G401 (cell line): ENCODE data around the gene SPATA2L. TPM values are rescaled to one million over a fixed set of nuclear protein-coding genes. Genes with fewer than 3 reads are reported as not detected.
"Not testable (repeated sequence)": the region's sequence is repeated elsewhere in the genome, so short reads cannot be mapped to it uniquely, and the experiment has no call there.

Experiments used
- DNase-seq: peaks from one replicate; pipeline ENCODE4 v3.0.0-alpha.2; 2015; ENCODE audit warnings: low spot score
- in situ Hi-C: cut with HindIII; loops from 2 replicates; pipeline ENCODE4 v1.10.0; 2016; ENCODE audit warnings: low sequenced_read_pairs, mixed read lengths
- total RNA-seq: library from RNA; depleted of rRNA; stranded (reverse); fragments of >200 nt; shearing (Covaris generic); gene quantifications from 2 replicates; pipeline ENCODE4 v1.2.3, GENCODE V29; 2014

Gene SPATA2L
- total RNA-seq, 1 experiment from 2014 or later, result 114 TPM

DNA sequence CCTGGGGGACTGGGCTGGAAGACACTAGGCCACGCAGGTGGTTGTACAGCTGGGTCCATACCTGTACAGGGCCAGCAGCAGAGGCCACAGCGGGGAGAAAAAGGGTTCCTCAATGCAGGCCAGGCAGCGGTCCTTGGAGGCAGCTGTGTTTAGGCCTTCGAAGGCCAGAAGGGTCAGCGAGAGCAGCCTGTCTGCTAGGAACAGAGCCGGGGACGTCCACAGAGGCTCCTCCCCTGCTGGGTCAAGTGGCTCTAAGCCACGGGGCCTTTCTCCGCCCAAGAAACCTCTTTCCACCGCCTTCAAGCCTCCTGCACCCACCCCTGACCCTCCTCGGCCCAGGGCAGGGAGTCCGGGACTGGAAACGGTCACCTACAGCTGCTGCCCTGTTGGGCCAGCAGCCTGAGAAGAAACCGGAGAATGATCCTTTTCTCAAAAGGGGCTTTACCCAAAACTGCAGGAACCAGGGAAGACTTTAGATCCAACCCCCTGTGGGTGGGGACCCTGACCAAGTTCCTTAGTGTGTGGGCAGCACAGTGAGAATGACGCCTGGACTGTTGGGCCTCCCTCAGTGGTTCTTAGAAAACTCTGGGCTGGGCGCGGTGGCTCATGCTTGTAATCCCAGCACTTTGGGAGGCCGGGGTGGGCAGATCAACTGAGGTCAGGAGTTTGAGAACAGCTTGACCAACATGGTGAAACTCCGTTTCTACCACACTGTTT lies 8.4 kb upstream of the SPATA2L start:
- in situ Hi-C loops, result no loop called here
- DNase-seq, result no peak

DNA sequence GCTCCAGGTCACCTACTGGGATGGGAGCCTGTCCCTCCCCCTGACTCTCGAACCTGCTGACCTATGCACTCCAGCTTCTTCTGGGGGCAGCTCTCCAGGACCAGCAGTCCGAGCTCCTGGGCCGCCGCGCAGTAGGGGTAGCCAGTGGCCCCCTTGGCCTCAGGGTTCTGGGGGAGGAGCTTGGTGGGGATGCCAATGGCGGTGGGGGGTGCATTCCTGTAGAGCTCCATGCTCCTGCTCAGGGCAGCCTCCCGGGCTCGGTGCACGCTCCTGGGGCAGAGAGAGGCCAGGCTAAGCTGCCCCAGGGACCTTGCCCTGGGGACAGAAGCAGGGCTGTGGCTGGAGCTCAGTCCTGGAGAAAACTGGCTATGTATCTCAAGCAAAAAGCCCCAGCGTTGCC lies 7.7 kb upstream of the SPATA2L start:
- in situ Hi-C loops, result no loop called here
- no peak for DNase-seq

DNA sequence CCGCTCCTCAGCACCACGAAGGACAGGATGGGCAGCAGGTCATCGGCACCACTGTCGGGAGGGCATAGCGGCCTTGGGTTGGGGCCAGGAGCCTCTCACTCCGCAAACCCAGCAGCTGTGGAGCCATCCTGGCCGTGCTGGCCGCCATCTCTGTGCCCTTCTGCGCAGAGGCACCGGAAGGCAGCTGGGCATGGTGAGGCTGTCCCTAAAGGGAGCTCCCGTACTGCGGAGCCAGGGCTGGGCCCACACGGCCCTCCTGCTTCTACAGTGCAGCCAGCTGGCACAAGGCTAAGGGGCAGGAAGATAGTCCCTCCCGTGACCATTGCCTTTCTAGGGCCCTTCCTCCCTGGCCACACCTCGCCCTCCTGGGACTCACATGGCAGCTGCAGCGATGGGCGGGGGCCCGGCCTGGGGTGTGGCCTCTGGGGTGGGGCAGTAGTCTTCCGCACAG lies 7.0 kb upstream of the SPATA2L start:
- in situ Hi-C loops, result no loop called here
- no peak for DNase-seq

DNA sequence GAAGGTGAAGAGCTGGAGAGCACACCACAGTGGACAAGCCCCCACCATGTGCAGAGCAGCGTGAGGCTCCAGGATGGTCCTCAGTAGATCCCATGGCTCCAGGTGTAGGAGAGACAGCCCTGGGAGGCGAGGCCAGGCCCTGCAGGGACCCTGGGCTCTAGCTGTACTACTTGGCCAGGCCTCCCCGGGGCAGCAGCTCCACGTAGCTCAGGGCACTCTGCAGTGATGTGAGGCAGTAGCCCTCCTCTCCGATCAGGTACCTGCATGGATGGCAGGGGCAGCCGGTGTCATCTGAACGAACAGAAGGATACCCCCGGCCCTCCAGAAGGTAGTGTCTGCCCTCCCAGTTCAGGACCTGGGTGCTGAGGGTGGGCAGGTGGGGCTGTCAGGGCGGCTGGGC lies 6.2 kb upstream of the SPATA2L start:
- in situ Hi-C loops, result no loop called here
- no peak for DNase-seq

DNA sequence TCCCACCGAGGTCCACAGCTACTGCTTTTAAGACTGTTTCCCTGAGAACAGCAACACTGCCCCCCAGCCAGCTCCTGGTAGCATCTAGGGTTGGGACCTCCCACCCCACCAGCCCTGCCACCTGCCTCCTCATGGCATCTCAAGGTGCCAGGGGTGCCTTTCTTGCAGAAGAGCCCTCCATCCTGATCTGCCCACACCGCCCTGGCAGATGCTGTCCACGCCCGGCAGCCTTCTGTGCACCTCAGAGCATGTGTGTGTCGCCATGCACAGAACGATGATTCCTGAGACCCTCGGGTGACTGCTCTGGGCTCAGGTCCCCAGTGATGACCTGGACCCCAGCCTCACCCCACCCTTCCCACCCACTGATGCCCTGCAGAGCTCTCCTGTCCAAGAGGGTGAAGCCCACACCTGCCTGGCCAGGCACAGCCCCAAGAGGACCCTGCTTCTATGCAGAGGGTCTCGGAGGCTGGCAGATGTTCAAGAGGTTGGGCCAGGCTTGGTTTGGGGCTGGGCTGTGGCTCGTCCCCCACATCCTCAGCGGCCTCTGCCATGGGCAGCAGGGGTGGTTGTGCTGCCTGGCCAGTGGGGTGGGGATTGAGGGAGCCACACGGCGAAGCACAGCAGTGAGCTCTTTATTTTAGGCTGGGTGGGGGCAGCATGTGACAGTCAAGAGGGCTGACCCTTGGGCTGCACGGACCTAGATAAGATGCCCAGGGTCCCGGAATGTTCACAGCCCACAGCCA lies 5.2 kb upstream of the SPATA2L start:
- in situ Hi-C loops, result no loop called here
- DNase-seq, result no peak

DNA sequence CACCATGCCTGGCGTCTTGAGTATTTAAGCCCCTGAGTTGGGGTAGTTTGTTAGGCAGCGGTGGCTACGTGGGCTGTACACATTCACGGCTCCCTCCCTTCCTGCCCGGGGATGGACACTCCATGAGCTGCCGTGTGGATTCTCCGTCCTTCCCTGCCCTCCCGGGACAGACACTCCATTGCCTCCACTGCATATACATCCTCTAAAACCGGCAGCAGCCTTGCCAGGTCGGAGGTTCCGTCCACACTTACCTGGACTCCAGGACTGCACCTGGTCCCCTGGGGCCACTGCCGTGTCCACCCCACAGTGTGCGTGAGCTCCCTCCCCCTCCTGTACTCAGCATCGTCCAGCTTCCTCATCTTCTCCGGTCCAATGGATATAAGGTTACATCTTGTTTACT lies 3.5 kb upstream of the SPATA2L start:
- no peak for DNase-seq
- in situ Hi-C loops, result no loop called here

DNA sequence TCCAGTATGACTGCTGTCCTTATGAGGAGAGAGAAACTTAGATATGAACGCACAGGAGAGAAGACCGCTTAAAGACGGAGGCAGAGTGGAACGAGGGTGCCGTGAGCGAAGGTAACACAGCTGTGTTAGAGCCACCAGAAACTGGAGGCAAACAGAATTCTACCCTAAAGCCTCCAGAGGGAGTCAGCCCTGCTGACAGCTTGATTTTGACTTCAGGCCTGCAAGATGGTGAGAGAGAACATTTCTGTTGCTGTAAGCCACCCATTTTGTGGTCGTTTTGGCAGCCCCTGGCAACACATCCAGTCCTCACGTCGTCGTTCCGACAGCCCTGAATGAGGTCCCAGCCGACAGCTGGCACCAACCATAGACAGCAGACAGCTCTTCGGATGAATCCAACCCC lies 2.8 kb upstream of the SPATA2L start:
- in situ Hi-C loops, result no loop called here
- no peak for DNase-seq

DNA sequence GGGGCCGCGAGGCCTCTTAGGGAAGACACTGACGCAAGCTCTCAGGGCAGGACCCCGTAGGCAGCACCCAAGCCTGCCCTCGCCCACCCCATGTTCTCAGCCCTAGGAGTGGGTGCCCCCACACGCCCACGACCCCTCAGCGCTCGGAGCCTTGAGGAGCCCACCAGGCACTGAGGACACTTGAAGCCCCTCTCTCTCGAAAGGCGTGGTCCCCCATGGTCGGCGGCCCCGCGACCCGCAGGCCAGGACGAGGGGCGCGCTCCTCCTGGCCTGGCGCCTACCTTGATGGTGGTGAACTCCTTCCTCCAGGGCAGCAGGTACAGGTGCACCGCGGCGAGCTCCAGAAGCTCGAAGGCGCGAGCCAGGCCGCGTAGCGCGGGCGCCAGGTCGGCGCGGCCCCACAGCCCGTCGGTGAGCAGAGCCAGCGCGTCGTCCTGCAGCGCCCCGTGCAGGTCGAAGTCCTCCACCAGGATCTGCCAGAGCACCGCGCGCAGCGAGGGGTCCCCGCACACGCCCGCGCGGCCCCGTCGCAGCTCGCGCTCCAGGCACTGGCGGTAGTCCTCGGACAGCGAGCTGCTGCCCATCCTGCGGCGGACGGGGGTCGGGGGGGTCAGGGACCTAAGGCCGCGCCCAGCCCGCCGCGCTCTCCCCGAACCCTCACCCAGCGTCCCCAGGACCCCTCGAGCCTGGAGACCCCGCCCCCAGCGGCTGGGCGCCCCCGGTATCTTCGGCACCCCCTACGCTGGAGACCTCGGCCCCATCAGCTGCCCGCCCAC lies 668 bp downstream of the SPATA2L start:
- no peak for DNase-seq
- in situ Hi-C loops, result no loop called here

DNA sequence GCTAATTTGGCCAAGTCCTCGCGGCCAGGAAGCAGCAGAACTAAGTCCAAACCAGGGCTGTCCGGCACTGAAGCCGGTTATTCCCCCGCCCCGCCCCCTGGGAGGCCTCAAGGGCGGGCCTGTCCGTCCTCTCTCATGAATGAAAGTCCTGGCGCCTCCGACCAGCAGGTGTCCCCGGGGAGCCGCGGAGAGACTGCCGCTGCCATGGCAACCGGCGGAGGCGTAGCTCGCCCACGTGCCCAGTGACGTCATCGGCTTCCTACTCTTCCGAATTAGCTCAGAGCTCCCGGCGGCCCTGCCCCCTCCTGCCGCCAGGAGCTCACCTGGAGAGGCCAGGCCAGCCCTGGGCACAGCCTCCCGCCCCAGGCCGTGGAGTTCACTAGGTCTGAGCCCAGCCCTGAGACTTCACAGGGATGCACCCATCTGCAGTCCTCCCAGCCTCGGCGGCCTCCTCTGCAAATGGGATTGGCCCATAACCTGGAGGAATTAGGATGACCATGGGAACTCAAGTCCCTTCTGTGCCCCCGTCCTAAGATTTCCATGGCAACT lies 1.3 kb downstream of the SPATA2L start:
- peak; percentile 99 for DNase-seq
- in situ Hi-C loops, result no loop called here

DNA sequence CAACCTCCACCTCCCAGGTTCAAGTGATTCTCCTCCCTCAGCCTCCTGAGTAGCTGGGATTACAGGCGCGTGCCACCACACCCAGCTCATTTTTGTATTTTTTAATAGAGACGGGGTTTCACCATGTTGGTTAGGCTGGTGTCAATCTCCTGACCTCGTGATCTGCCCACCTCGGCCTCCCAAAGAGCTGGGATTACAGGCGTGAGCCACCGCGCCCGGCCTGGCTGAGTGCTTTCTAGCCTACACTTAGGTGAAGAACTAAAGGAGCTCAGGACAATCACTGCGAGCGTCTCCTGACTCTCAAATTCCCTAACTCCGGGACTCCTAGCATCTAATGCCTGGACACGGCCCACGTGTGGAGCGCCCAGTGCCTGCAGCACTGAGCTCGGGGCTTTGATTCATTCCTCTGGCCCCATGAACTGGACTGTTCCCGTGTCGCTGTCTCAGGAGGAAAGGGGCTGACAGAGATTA lies 1.8 kb downstream of the SPATA2L start:
- in situ Hi-C loops, DNase-seq: not testable (repeated sequence)

DNA sequence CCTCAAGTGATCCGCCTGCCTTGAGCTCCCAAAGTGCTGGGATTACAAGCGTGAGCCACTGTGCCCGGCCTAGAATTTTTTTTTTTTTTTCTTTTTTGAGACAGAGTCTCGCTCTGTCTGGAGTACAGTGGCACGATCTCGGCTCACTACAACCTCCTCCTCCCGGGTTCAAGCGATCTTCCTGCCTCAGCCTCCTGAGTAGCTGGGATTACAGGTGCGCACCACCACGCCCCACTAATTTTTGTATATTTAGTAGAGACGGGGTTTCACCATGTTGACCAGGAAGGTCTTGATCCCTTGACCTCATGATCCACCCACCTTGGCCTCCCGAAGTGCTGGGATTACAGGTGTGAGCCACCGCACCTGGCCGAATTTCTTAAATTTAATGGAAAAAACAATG lies 2.8 kb downstream of the SPATA2L start:
- in situ Hi-C loops, result not testable (repeated sequence)

DNA sequence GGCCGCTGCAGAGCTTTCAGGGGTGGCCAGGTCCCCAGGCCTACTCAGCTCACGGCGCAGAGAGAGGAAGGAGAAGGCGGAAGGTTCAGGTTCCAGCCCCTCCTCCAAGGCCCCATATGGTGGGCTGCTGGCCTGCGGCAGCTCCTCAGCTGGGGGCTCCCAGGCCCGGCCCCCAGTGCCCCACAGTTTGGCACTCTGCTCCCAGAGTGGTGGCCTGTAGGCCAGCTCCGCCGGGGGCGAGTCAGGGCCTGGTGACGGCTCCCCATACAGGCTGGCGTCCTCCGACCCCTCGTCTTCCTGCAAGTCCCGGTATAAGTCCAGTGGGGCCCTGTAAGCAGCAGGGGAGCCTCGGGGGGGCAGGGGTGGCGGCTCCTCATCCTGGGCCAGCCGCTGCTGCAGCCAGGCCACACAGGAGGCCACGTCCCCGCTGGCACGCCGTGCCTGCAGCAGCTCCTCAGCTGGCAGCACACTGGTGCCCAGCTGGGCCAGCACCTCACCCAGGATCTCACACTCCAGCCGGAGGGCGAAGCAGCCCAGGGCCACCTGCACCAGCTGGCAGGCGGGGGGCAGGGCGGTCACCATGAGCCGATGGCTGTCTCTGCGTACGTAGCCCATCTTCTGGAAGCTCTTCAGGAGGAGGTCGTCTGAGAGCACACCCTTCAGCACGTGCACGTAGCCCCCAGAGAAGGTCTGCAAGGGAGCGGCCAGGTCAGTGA lies 3.7 kb downstream of the SPATA2L start:
- in situ Hi-C loops, result no loop called here
- DNase-seq, result no peak

More for the DNA sequence above, 2.8 kb downstream of the SPATA2L start:
- not testable (repeated sequence) for DNase-seq

DNA sequence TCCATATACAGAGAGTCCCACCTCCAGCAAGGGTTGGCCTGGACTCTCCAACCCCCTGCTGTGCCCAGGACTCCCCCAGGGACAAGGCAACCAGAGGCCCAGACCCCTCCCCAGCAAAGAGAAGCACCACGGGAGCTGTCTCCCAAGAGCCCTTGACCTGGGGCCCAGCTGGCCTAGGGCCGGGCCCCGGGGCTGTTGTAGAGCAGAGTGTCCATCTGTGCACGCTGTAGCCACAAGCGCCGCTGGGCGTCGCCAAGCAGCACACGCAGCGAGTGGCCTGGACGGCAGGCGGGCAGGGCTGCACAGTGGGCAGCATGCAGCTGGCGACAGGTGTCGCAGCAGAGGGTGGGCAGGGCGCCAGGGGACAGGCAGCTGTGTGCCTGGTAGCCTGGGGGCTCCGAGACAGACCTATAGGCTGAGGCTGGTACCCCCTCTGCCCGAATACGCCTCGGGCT lies 4.3 kb downstream of the SPATA2L start:
- in situ Hi-C loops, result no loop called here
- no peak for DNase-seq

DNA sequence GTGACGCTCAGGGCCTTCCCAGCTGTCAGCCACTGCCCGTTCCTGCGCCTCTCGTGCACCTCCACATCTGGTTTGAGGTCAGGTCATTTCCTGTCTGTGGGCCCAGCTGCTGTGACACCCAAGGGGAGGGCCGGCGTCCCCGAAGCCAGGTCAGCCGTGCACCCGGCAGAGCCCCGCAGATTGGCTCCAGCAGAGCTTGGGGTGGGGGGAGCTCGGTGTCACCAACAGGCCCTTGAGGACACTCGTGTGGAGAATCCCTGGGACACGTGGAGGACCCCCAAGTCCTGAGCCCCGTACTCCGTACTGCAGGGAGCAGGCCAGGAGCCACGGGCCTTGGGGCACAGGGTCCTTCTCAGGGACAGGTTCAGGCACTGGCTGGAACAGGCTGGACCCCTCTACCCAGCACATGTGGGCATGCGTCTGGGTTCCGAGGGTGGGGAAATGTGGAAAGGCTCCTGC lies 4.8 kb downstream of the SPATA2L start:
- in situ Hi-C loops, result no loop called here
- no peak for DNase-seq

DNA sequence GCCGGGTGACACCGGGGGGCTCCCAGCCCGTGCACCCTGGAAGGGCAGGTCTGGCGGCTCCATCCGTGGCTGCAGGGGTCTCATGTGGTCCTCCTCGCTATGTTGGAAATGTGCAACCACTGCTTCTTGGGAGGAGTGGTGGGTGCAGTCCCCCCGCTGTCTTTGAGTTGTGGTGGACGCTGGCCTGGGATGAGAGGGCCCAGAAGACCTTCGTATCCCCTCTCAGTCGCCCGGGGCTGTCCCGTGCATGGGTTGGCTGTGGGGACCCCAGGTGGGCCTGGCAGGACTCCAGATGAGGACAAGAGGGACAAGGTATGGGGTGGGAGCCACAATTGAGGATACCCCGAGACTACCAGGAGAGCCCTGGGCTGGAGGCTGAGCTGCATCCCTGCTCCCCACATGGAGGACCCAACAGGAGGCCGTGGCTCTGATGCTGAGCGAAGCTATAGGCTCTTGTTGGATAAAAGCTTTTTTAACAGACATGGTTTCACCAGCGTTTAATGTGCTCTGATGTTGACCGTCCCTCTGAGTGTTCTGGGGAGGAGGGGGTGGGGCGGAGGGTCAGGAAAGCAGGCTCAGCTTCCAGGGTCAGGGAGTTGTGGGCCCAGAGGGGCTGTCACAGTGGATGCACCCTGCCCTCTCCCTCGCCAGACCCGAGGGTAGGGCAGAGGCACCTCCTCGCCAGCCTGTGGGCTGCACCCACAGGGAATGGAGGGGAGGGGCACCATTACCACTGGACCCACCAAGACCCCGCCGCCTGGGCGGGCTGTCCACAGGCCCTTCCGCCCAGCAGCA lies 5.4 kb downstream of the SPATA2L start:
- in situ Hi-C loops, result no loop called here
- no peak for DNase-seq

DNA sequence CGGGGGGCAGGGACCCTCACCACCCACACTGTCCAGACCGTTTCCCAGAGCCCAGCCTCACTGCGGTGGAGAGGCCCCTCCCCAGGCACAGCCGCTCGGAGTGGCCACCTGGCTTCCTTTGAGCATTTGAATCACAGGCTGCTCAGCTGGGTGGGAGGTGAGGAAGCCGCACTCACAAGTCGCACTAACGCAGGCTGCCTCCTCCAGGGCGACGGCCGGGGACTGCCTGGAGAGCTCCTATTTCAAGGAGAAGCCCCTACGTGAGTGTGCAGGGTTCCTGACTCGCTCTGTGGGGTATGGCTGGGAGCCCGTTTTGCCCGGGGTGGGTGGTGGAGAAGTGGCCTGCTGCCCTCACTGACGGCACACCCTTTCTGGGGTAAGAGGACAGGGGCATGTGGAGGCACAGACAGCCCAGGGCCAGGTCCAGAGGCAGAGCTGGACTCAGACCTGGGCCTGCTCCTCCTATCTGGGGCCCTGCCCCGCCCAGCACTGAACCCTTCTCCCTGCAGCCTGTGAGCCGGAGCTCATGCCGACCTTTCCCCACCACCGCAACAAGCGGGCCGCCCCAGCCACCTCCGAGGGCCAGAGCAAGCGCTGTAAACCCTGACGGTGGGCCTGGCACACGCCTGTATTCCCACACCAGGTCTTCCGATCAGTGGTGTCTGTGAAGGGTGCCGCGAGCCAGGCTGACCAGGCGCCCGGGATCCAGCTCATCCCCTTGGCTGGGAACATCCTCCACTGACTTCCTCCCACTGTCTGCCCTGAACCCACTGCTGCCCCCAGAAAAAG lies 6.2 kb downstream of the SPATA2L start:
- DNase-seq, result no peak
- in situ Hi-C loops, result no loop called here

DNA sequence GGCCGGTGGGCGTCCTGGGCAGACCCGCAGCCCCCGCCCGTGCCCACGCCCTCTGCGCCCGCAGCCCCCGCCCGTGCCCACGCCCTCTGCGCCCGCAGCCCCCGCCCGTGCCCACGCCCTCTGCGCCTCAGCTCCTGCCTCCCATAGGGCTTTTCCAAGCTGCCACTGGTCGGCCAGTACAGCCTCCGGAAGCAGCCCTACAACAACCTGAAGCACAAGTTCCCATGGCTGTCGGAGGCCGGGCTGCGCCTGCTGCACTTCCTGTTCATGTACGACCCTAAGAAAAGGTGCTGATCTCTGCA lies 6.8 kb downstream of the SPATA2L start:
- in situ Hi-C loops, DNase-seq: not testable (repeated sequence)
